HG02763 (cell line): ENCODE results near the gene RUFY4.

Experiments
- ATAC-seq: cut with Tn5 transposase; IDR thresholded peaks from one replicate; pipeline ENCODE4 v1.9.1; 2021; ENCODE audit warnings: mild to moderate bottlenecking, moderate library complexity; ENCODE audit not compliant: unreplicated experiment

RUFY4 gene

DNA sequence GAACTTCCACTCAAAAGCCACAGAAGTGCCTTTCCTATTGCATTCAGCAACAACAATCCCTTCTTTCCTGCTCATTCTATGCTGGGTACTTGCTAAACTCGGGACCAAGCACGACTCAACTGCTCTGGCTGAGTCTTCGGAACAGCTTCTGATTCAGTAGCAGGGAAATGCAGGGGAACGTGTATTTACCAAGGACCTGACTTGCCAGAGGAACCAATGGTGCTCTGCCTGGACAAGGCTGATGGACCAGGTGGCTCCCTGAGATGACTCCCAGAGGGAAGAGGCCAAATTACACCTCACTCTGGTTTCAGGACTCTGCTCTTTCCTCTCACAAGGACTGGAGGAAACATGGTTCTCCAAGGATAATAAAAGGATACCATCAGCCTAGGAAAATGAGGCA is 69.0 kb downstream of the RUFY4 start:
- ATAC-seq, result no peak
